Measurements from ENCODE around the gene TMEM212.

Gene TMEM212

DNA sequence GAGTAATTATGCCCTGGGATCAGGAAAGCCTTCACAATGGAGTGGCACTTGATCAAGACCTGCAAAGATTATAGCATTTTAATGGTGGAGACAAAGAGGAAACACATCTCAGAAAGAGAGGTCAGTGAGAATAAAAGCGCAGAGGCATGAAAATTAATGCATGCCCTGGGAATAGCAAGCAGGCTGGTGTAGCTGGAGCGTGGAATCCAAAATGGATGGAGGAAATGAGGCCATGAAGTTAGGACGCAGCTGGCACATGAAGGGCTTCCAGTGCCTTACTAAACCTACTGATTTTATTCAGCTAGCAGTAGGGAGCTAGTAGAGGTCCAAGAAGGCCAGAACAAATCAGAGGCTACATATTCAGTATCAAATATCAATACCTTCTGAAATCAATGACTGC lies 38.1 kb downstream of the TMEM212 start:
- no peak for DNase-seq (ENCODE audit: low read depth)
- no peak overlapping the region for H3K4me3 ChIP-seq (ENCODE audit: control insufficient read depth, low read depth, low read length)
- TF ChIP-seq, protein P1, sequence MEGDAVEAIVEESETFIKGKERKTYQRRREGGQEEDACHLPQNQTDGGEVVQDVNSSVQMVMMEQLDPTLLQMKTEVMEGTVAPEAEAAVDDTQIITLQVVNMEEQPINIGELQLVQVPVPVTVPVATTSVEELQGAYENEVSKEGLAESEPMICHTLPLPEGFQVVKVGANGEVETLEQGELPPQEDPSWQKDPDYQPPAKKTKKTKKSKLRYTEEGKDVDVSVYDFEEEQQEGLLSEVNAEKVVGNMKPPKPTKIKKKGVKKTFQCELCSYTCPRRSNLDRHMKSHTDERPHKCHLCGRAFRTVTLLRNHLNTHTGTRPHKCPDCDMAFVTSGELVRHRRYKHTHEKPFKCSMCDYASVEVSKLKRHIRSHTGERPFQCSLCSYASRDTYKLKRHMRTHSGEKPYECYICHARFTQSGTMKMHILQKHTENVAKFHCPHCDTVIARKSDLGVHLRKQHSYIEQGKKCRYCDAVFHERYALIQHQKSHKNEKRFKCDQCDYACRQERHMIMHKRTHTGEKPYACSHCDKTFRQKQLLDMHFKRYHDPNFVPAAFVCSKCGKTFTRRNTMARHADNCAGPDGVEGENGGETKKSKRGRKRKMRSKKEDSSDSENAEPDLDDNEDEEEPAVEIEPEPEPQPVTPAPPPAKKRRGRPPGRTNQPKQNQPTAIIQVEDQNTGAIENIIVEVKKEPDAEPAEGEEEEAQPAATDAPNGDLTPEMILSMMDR (IDR thresholded peaks at IDR 0.05; ENCODE audit: control insufficient read depth, insufficient read depth, low read depth, low read length, missing control alignments): no peak

DNA sequence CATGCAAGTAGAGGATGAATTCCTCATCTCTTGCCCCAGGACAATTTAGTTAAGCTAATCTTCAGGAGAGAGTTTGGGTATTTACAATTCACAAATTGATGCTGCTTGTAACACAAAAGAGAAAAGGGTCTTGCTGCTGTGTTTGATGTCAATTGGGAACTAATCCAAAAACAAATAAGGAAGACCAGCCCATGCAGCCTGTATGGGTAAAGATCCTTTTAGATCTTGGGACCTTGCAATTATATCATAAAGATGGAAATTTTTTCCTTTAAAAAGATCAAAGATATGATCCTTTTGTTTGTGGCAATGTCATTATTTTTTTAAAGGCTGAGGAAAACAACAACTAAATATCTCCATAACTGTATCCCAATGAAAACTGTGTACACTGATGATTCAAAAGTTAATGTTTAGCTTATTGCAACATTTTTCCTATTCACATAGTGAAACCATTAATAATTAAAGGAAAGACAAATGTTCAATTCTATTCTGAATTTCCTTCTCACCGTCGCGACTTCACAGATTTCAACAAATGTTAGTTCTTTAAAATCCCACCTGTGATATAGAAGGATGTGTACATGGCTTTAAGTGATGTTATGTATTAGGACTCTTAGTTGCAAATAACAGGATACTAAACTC lies 40.2 kb downstream of the TMEM212 start:
- no peak overlapping the region for H3K4me3 ChIP-seq (ENCODE audit: control insufficient read depth, low read depth, low read length)
- DNase-seq (ENCODE audit: low read depth): no peak
- TF ChIP-seq, protein P1 (IDR thresholded peaks at IDR 0.05; ENCODE audit: control insufficient read depth, insufficient read depth, low read depth, low read length, missing control alignments): no peak

DNA sequence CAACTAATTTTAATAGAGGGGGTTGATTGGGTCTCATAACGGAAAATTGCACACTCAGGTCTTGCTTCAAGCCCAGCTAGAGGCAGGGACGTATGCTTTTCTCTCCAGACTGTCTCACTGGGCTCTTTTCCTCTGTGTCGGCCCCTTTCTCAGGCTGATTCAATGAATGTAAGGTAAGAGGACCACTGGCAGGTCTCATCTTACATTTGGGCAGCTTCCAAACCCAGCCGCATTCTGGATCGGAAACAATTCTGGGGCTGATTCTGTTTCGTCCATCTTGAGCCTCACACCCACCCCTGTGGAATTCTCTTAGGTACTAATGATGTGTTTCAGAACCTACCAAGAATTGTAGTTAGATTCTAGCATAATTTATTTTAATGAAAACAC lies 40.7 kb downstream of the TMEM212 start:
- TF ChIP-seq, protein P1 (IDR thresholded peaks at IDR 0.05; ENCODE audit: control insufficient read depth, insufficient read depth, low read depth, low read length, missing control alignments): no peak
- DNase-seq (ENCODE audit: low read depth): no peak
- no peak overlapping the region for H3K4me3 ChIP-seq (ENCODE audit: control insufficient read depth, low read depth, low read length)

DNA sequence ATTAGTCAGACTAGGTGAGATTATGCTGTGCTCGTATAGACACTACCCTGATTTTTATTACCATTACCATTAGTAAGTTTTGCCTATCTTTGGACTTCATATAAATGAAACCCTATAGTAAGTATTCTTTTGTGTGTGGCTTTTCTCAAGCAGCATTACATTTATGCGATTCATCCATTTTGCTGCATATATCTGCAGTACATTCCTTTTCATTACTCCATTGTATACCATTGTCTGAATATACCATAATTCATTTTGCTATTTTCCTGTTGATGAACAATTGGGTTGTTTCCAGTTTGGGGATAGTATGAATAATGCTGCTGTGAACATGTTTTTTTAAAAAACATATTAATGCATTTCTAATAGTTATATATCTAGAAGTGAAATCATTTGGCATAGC lies 45.3 kb downstream of the TMEM212 start:
- DNase-seq (ENCODE audit: low read depth): no peak

DNA sequence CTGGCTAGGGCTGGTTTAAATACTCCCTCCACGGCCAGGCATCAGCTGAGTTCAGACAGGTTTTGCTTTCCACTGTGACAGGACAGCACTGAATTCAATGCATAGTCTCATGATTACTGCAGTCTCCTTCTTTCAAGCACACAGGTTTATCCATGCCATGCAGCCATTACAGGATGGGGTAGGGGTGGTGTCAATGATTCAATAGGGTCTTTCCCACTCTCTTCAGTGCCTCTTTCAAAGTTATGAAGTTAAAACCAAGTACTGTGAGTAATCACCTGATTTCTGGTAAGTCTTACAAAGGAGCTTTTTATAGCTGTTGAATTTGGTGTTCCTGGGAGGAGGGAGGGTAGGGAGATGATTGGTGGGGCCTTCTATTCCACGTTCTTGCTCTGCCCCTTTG lies 47.2 kb downstream of the TMEM212 start:
- DNase-seq (ENCODE audit: low read depth): no peak
- TF ChIP-seq, protein P1 (IDR thresholded peaks at IDR 0.05; ENCODE audit: control insufficient read depth, insufficient read depth, low read depth, low read length, missing control alignments): no peak
- H3K4me3 ChIP-seq (ENCODE audit: control insufficient read depth, low read depth, low read length): no peak overlapping the region

More for the DNA sequence above, 45.3 kb downstream of the TMEM212 start:
- TF ChIP-seq, protein P1 (IDR thresholded peaks at IDR 0.05; ENCODE audit: control insufficient read depth, insufficient read depth, low read depth, low read length, missing control alignments): no peak
- H3K4me3 ChIP-seq (ENCODE audit: control insufficient read depth, low read depth, low read length): no peak overlapping the region

DNA sequence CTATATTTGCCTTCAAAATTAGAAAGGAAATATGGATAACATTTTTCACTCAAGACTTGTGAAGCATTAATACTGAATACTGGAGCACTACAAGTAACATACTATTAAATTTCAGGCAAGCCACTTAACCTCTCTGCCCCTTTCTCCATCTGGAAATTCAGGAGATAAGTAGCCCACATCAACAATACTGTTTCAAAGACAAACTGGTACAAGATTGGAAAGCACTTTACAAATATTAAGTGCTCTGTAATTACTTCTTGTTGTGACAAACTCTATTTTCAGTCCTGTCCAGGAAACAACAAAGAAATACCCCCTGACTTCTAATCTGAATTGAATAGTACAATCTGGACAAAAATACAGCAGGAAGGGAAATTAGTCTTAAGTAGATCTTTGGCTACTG lies 49.3 kb downstream of the TMEM212 start:
- no peak for DNase-seq (ENCODE audit: low read depth)
- TF ChIP-seq, protein P1 (IDR thresholded peaks at IDR 0.05; ENCODE audit: control insufficient read depth, insufficient read depth, low read depth, low read length, missing control alignments): no peak
- H3K4me3 ChIP-seq (ENCODE audit: control insufficient read depth, low read depth, low read length): no peak overlapping the region

Data from AG09309 (cell line).